ENCODE results near the gene ARHGAP40. TPM values are rescaled to one million over a fixed set of nuclear protein-coding genes. Genes with fewer than 3 reads are reported as not detected.

Gene ARHGAP40
- total and polyA plus RNA-seq, 2 of the 13 experiments (the other 11 are each of a cell fraction or from before 2014, with no cell fraction given): 0.75 to 2.1 TPM

GRCh38 chr20:38601216-38602184, at the start of gene ARHGAP40 (continued):
- TF ChIP-seq FOXK2 (IDR thresholded peaks at IDR 0.05): no peak
- TF ChIP-seq GMEB1 (CRISPR knock-in tag; IDR thresholded peaks at IDR 0.05; ENCODE audit: borderline replicate concordance): no peak
- no peak for TF ChIP-seq PRPF4 (IDR thresholded peaks at IDR 0.05; ENCODE audit: low read depth, low read length, poor library complexity, severe bottlenecking)
- TF ChIP-seq, protein P1, sequence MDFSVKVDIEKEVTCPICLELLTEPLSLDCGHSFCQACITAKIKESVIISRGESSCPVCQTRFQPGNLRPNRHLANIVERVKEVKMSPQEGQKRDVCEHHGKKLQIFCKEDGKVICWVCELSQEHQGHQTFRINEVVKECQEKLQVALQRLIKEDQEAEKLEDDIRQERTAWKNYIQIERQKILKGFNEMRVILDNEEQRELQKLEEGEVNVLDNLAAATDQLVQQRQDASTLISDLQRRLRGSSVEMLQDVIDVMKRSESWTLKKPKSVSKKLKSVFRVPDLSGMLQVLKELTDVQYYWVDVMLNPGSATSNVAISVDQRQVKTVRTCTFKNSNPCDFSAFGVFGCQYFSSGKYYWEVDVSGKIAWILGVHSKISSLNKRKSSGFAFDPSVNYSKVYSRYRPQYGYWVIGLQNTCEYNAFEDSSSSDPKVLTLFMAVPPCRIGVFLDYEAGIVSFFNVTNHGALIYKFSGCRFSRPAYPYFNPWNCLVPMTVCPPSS (IDR thresholded peaks at IDR 0.05): no peak
- TF ChIP-seq, protein P2, sequence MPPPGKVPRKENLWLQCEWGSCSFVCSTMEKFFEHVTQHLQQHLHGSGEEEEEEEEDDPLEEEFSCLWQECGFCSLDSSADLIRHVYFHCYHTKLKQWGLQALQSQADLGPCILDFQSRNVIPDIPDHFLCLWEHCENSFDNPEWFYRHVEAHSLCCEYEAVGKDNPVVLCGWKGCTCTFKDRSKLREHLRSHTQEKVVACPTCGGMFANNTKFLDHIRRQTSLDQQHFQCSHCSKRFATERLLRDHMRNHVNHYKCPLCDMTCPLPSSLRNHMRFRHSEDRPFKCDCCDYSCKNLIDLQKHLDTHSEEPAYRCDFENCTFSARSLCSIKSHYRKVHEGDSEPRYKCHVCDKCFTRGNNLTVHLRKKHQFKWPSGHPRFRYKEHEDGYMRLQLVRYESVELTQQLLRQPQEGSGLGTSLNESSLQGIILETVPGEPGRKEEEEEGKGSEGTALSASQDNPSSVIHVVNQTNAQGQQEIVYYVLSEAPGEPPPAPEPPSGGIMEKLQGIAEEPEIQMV (CRISPR knock-in tag; IDR thresholded peaks at IDR 0.05; ENCODE audit: low read depth): no peak
- TF ChIP-seq BRCA1 (CRISPR knock-in tag; IDR thresholded peaks at IDR 0.05): no peak
- no peak for TF ChIP-seq PITX1 (CRISPR knock-in tag; IDR thresholded peaks at IDR 0.05)
- no peak for TF ChIP-seq PRMT3 (CRISPR knock-in tag; IDR thresholded peaks at IDR 0.05; ENCODE audit: borderline replicate concordance, low read depth)
- no peak for TF ChIP-seq TCF7 (IDR thresholded peaks at IDR 0.05; ENCODE audit: low read depth)
- TF ChIP-seq CBX2 (IDR thresholded peaks at IDR 0.05; ENCODE audit: low read depth, low read length): no peak
- TF ChIP-seq CBX2 (CRISPR knock-in tag; IDR thresholded peaks at IDR 0.05; ENCODE audit: low read depth): 0 out of 2 replicates have a peak, but pooled peaks have one; percentile 34
- TF ChIP-seq ZNF275 (CRISPR knock-in tag; IDR thresholded peaks at IDR 0.05; ENCODE audit: borderline replicate concordance): no peak
- TF ChIP-seq ZMYM2 (CRISPR knock-in tag; IDR thresholded peaks at IDR 0.05): no peak
- no peak for TF ChIP-seq CREB3 (CRISPR knock-in tag; IDR thresholded peaks at IDR 0.05)
- TF ChIP-seq, protein P3, sequence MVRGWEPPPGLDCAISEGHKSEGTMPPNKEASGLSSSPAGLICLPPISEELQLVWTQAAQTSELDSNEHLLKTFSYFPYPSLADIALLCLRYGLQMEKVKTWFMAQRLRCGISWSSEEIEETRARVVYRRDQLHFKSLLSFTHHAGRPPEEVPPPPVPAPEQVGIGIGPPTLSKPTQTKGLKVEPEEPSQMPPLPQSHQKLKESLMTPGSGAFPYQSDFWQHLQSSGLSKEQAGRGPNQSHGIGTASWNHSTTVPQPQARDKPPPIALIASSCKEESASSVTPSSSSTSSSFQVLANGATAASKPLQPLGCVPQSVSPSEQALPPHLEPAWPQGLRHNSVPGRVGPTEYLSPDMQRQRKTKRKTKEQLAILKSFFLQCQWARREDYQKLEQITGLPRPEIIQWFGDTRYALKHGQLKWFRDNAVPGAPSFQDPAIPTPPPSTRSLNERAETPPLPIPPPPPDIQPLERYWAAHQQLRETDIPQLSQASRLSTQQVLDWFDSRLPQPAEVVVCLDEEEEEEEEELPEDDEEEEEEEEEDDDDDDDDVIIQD (CRISPR knock-in tag; IDR thresholded peaks at IDR 0.05; ENCODE audit: low read depth): no peak
- TF ChIP-seq ZNF138 (CRISPR knock-in tag; IDR thresholded peaks at IDR 0.05; ENCODE audit: low read depth): no peak
- no peak for TF ChIP-seq ISX (CRISPR knock-in tag; conservative IDR thresholded peaks at IDR 0.05)
- no peak for TF ChIP-seq ZNF782 (CRISPR knock-in tag; IDR thresholded peaks at IDR 0.05; ENCODE audit: borderline replicate concordance)
